ENCODE measurements around the gene PSMD9.

DNA sequence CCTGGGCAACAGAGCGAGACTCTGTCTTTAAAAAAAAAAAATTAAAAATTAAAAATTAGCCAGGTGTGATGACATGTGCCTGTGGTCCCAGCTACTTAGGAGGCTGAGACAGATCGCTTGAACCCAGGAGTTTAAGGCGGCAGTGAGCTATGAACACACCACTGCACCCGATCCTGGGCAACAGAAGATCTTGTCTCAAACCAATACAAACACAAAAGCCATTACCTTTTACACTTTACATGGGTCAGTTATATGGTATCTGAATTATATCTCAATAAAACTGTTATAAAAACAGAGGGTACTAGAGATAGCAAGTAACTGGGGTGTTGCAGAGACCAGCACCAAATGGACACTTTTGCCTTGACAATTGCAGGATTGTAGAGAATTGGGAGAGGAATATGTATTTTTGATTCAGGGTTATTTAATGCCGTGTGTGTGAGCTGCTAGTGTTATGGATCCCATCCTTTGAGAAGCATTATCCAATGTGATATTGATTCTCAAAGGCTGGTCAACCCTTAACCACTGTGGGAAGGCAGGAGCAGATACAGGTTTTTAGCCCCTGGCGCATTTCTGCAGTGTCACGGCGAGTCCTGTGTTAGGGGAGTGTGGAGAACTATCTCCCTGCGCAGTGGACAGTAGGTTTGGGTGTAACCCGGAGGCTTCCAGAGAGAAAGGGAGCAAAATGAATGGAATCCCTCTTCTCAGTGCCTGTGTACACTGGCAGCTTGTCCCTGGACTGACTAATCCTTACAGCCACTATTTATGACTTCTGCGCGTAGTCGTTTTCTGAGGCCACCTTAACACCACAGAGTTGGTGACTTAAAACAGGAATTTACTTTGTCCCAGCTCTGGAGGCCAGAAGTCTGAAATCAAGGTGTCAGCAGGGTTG is 4.3 kb downstream of the PSMD9 start:
- TF ChIP-seq ZNF274 (IDR thresholded peaks at IDR 0.05; ENCODE audit: low read depth, low read length), result no peak
- TF ChIP-seq SUZ12 (IDR thresholded peaks at IDR 0.05; ENCODE audit: extremely low read depth, insufficient read depth, insufficient read length), result no peak
- TF ChIP-seq YY1 (IDR thresholded peaks at IDR 0.05; ENCODE audit: insufficient read depth, insufficient read length), result no peak

All from NT2/D1 (cell line).